GM12891 (cell line): ENCODE results near the gene FBN1.

Experiments used
- PAX5 ChIP-seq: IDR thresholded peaks from 2 replicates; pipeline ENCODE4 v1.6.1; 2011; ENCODE audit warnings: low read length, moderate library complexity, mild to moderate bottlenecking; ENCODE audit not compliant: insufficient read depth, severe bottlenecking
- POLR2A ChIP-seq: IDR thresholded peaks from 2 replicates; pipeline ENCODE4 v1.6.1; 2011; ENCODE audit warnings: low read depth, low read length, control low read depth
- POLR2AphosphoS5 ChIP-seq: IDR thresholded peaks from 2 replicates; pipeline ENCODE4 v1.6.1; 2011; ENCODE audit warnings: low read depth, low read length, control low read depth
- POU2F2 ChIP-seq: IDR thresholded peaks from 2 replicates; pipeline ENCODE4 v1.6.1; 2011; ENCODE audit warnings: low read depth, mild to moderate bottlenecking, control low read depth, low read length, moderate library complexity
- TAF1 ChIP-seq: IDR thresholded peaks from 2 replicates; pipeline ENCODE4 v1.6.1; 2011; ENCODE audit warnings: low read depth, low read length, control low read depth

DNA sequence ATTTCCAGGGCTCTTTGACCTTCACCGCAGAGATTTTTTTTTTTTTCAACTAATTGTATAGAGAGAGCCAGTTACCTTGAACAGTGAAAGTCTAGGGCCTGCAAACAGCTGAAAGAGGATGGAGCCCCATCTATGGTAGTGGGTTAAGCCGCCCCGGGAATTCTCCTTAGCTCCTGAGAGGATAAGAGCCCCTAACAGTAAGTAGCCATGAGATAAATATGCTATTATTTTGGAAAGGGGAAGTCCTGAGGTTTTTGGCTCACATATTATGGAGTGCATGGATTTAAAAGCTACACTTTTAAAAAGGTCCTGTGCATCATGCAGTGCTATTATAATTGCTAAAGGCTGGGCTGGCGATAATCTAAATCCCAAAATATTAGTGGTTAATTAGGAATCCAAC lies 115.0 kb downstream of the FBN1 start:
- TF ChIP-seq POLR2AphosphoS5 (no peak), POU2F2 (no peak), POLR2A (no peak), TAF1 (no peak), PAX5 (no peak)
